GM12878 (cell line): ENCODE data around the gene SNAPIN. TPM values are rescaled to one million over a fixed set of nuclear protein-coding genes. Genes with fewer than 3 reads are reported as not detected.

Experiments used
- ATAC-seq: fragments of 200-7000 bp; cut with Tn5 transposase; 3 replicates; pipeline ENCODE4 v1.9.1; 2020; ENCODE audit warnings: mild to moderate bottlenecking, moderate library complexity
- BruUV-seq: library from RNA; stranded (reverse); fragments of 400-500 nt; replicated peaks from 2 replicates; lab custom pipeline; 2021; lab: Mats Ljungman, UMichigan
- CTCF ChIA-PET: fragments of 300-600 bp; sonication (Branson Sonifier 250); formaldehyde crosslinking; extraction: SDS; loops from one replicate; lab custom pipeline; 2021; ENCODE audit warnings: inconsistent platforms; lab: Yijun Ruan, JAX
- POLR2A ChIA-PET: fragments of 350-600 bp; formaldehyde crosslinking; extraction: SDS; loops from one replicate; lab custom pipeline; 2021; ENCODE audit warnings: inconsistent platforms; lab: Charles Lee
- RAD21 ChIA-PET: fragments of 300-600 bp; sonication (Branson Sonifier 250); formaldehyde crosslinking; loops from one replicate; lab custom pipeline; 2023; ENCODE audit warnings: antibody characterized with exemption; ENCODE audit not compliant: unreplicated experiment; lab: Charles Lee
- SMC1A ChIA-PET: fragments of 300-600 bp; sonication (Branson Sonifier 250); formaldehyde crosslinking; loops from one replicate; lab custom pipeline; 2023; ENCODE audit not compliant: unreplicated experiment, uncharacterized antibody; lab: Charles Lee
- DNase-seq: peaks from one replicate; pipeline ENCODE4 v3.0.0-alpha.2; 2011; ENCODE audit warnings: low read depth, low spot score
- FAIRE-seq: peaks from 3 replicates; lab custom pipeline; 2011; peaks lifted over from hg19 to GRCh38; lab: Jason Lieb, UNC
- H2AFZ ChIP-seq: 2 replicates; pipeline ENCODE4 v1.6.0; 2011; ENCODE audit warnings: low read depth, low read length, control low read depth; ENCODE audit not compliant: control insufficient read depth
- H3K27ac ChIP-seq: 2 replicates; pipeline ENCODE4 v1.5.1; 2011; ENCODE audit warnings: control low read depth; ENCODE audit not compliant: control insufficient read depth, insufficient read depth
- H3K27me3 ChIP-seq, 2 experiments: replicated peaks in 1 of 2; 2 replicates each; pipeline versions ENCODE4 v1.6.0 to v1.6.1; 2011; ENCODE audit warnings: low read length in 1 of 2; ENCODE audit not compliant: control insufficient read depth in 2 of 2, insufficient read depth in 2 of 2
- H3K36me3 ChIP-seq, 2 experiments: 2 replicates each; pipeline ENCODE4 v1.5.1; 2011; ENCODE audit warnings: low read length in 1 of 2; ENCODE audit not compliant: control insufficient read depth in 2 of 2, insufficient read depth in 2 of 2
- H3K4me1 ChIP-seq: 2 replicates; pipeline ENCODE4 v1.6.1; 2011; ENCODE audit warnings: mild to moderate bottlenecking, low read length, moderate library complexity, mixed read lengths; ENCODE audit not compliant: control insufficient read depth, insufficient read depth
- H3K4me2 ChIP-seq: 2 replicates; pipeline ENCODE4 v1.6.0; 2011; ENCODE audit warnings: control low read depth; ENCODE audit not compliant: control insufficient read depth, insufficient read depth
- H3K4me3 ChIP-seq: fragments of 200-600 bp; sonication (generic); 2 replicates; pipeline ENCODE4 v1.5.1; 2016
- H3K79me2 ChIP-seq: 2 replicates; pipeline ENCODE4 v1.6.0; 2011; ENCODE audit warnings: low read length; ENCODE audit not compliant: control insufficient read depth, insufficient read depth
- H3K9ac ChIP-seq: 2 replicates; pipeline ENCODE4 v1.8.0; 2011; ENCODE audit warnings: low read length, control low read depth, mixed read lengths; ENCODE audit not compliant: control insufficient read depth, insufficient read depth
- H3K9me3 ChIP-seq: replicated peaks from 3 replicates; pipeline ENCODE4 v1.5.1; 2011; ENCODE audit warnings: mild to moderate bottlenecking, low read length; ENCODE audit not compliant: control insufficient read depth, insufficient read depth
- H4K20me1 ChIP-seq: 2 replicates; pipeline ENCODE4 v1.6.0; 2011; ENCODE audit not compliant: control insufficient read depth, insufficient read depth
- BMI1 ChIP-seq: fragments of 450-650 bp; IDR thresholded peaks from 2 replicates; pipeline ENCODE4 v1.6.1; 2016; ENCODE audit warnings: mild to moderate bottlenecking, moderate library complexity, borderline replicate concordance
- CHD1 ChIP-seq: IDR thresholded peaks from 2 replicates; pipeline ENCODE4 v1.6.1; 2012; ENCODE audit warnings: low read depth, low read length, improper control_type of control experiment
- IKZF1 ChIP-seq: fragments of 450-650 bp; conservative IDR thresholded peaks from 2 replicates; pipeline ENCODE4 v1.6.1; 2017; ENCODE audit warnings: antibody characterized with exemption, mild to moderate bottlenecking
- NRF1 ChIP-seq: conservative IDR thresholded peaks from 2 replicates; pipeline ENCODE4 v1.6.1; 2011; ENCODE audit warnings: mild to moderate bottlenecking, low read depth, low read length, improper control_type of control experiment
- PAX5 ChIP-seq: IDR thresholded peaks from 2 replicates; pipeline ENCODE4 v1.6.1; 2011; ENCODE audit warnings: low read depth, low read length, borderline replicate concordance
- TCF3 ChIP-seq: IDR thresholded peaks from 2 replicates; pipeline ENCODE4 v1.6.1; 2012; ENCODE audit warnings: low read depth, mild to moderate bottlenecking, low read length, borderline replicate concordance; ENCODE audit not compliant: insufficient read depth
- WGBS: methylation state at CpG from one replicate; pipeline ENCODE4 v1.1.6; 2016; ENCODE audit warnings: low lambda C conversion rate; ENCODE audit not compliant: insufficient replicate concordance, insufficient coverage; ENCODE audit errors: missing lambda C conversion rate; 5-methylcytosine and 5-hydroxymethylcytosine counted together
- in situ Hi-C: fragments of 300-500 bp; cut with MboI; formaldehyde crosslinking; loops from 9 replicates; pipeline ENCODE4 v1.14.3; 2018; ENCODE audit warnings: mixed read lengths
- intact Hi-C: fragments of 100-400 bp; cut with micrococcal nuclease; formaldehyde crosslinking; loops from one replicate; pipeline ENCODE4 v1.14.2; 2022; ENCODE audit not compliant: unreplicated experiment
- polyA plus RNA-seq, 11 experiments: library from polyadenylated mRNA; depleted of rRNA in 4 of 11; unstranded in 6 of 11; stranded (reverse) in 5 of 11; fragments of >200 nt; fragmentation: Nextera tagmentation in 4 of 11; fragmentation: Illumina TruSeq in 1 of 11; extraction: Ambion mirVana in 4 of 11; extraction: Trizol in 1 of 11; gene quantifications; 1 replicate in 1 of 11; 2 replicates in 10 of 11; pipeline versions ENCODE4 v1.2.1 to v1.2.3, GENCODE V29; 2011 to 2016; ENCODE audit warnings: inconsistent platforms in 2 of 11, missing spikeins in 2 of 11, low read depth in 1 of 11
- total RNA-seq, 4 experiments: library from RNA; depleted of rRNA in 3 of 4; stranded (reverse); fragments of >200 nt in 3 of 4; fragmentation: Illumina TruSeq in 1 of 4; extraction: Trizol in 1 of 4; gene quantifications; 2 replicates each; pipeline versions ENCODE4 v1.2.1 to v1.2.3, GENCODE V29; 2013 to 2021

The SNAPIN gene
- total and polyA plus RNA-seq, 10 of the 15 experiments (the other 5 are each of a cell fraction or from before 2014, with no cell fraction given), result 12.4 to 78.1 (median 38.6) TPM

- no peak for TF ChIP-seq NRF1
Observed at GRCh38 chr1:153679337-153680119, 21.0 kb downstream of the SNAPIN start (continued).

- no peak for FAIRE-seq
- Histone ChIP-seq H3K4me1 (peaks cover 16% of the 10 kb centered on the region), H3K36me3 (no peaks in the 10 kb centered on the region), H3K27ac (no peak overlapping the region), H3K4me2 (no peak overlapping the region), H4K20me1 (no peaks in the 10 kb centered on the region; the same call in 1 of the 2 replicates), H3K27me3 (peaks cover 14 to 23% of the 10 kb centered on the region in 2 experiments), H3K9me3 (no peaks in the 10 kb centered on the region; the same call in 2 of the 3 replicates), H3K79me2 (no peaks in the 10 kb centered on the region), H3K9ac (no peak overlapping the region), H3K4me3 (no peak overlapping the region; the same call in 1 of the 2 replicates), H2AFZ (no peak overlapping the region)
- in situ Hi-C loops (no loop called here), intact Hi-C loops (no loop called here)
- BruUV-seq, result no TSS peak
- TF ChIP-seq CHD1 (no peak), IKZF1 (no peak), TCF3 (no peak), PAX5 (no peak), BMI1 (no peak)
- ATAC-seq, result no peak
- ChIA-PET RAD21 (interaction anchor here (0.9 to 1.8 kb wide), 4 partner anchors 55 to 170 kb away, joined by 3 to 6 read pairs (median 3); no protein-coding TSS in a partner anchor), SMC1A (interaction anchor here (0.6 to 6.3 kb wide), 11 partner anchors 62 to 306 kb away, joined by 3 to 55 read pairs (median 4); partner anchors contain the start of gene RAB13), POLR2A (interaction anchor here (0.9 kb wide), 2 partner anchors 68 to 112 kb away, joined by 3 to 9 read pairs; no protein-coding TSS in a partner anchor), CTCF (interaction anchor here (0.6 to 6.9 kb wide), 8 partner anchors 23 to 173 kb away, joined by 3 to 84 read pairs (median 4); no protein-coding TSS in a partner anchor)
- DNase-seq, result no peak
- no CpG with 5 or more reads among the region's 10 CpGs for WGBS
Observed at GRCh38 chr1:153680120-153680403, 21.6 kb downstream of the SNAPIN start.
